T-helper 17 cell (primary cell): ENCODE data around the gene CCNE1. TPM values are rescaled to one million over a fixed set of nuclear protein-coding genes. Genes with fewer than 3 reads are reported as not detected.
A peak's percentile ranks its signal among the peaks of the same experiment; 100 is the strongest.
"Not testable (repeated sequence)": the region's sequence is repeated elsewhere in the genome, so short reads cannot be mapped to it uniquely, and the experiment has no call there.

Experiments used
- ATAC-seq: fragments of 150-1000 bp; cut with Tn5 transposase; 2 replicates; pipeline ENCODE4 v1.10.0; 2021; ENCODE audit warnings: mild to moderate bottlenecking, moderate library complexity
- DNase-seq, 3 donors: peaks; one replicate each; pipeline versions ENCODE4 v3.0.0 to v3.0.0-alpha.2; 2020 to 2021
- H3K9me3 ChIP-seq: one replicate; pipeline ENCODE4 v1.7.0; 2013; ENCODE audit warnings: low read length, mild to moderate bottlenecking; ENCODE audit not compliant: control insufficient read depth, poor library complexity, severe bottlenecking
- H3K27ac Mint-ChIP-seq: one replicate; pipeline ENCODE4 v1.8.0; 2022; ENCODE audit warnings: mild to moderate bottlenecking, moderate library complexity, mixed read lengths
- H3K27me3 Mint-ChIP-seq: one replicate; pipeline ENCODE4 v1.8.0; 2022; ENCODE audit warnings: mixed read lengths
- H3K36me3 Mint-ChIP-seq: one replicate; pipeline ENCODE4 v1.8.0; 2022; ENCODE audit warnings: low read depth, mixed read lengths
- H3K4me1 Mint-ChIP-seq: one replicate; pipeline ENCODE4 v1.8.0; 2022; ENCODE audit warnings: mild to moderate bottlenecking, mixed read lengths
- H3K4me3 Mint-ChIP-seq: one replicate; pipeline ENCODE4 v1.8.0; 2022; ENCODE audit warnings: mild to moderate bottlenecking, moderate library complexity, mixed read lengths
- total RNA-seq, 4 donors: library from RNA in 2 of 4; stranded (reverse) in 2 of 4; gene quantifications; one replicate each; pipeline ENCODE4 v1.2.3 and lab custom pipeline; 2022 to 2026

CCNE1 gene
- total RNA-seq, 2 donors from 2014 or later: 3.8 to 7.4 TPM

GRCh38 chr19:29812080-29812880, 489 bp downstream of the CCNE1 start:
- ATAC-seq: no peak
- Mint-ChIP-seq H3K27me3 (no peaks in the 10 kb centered on the region), H3K4me1 (peaks cover 7% of the 10 kb centered on the region)

GRCh38 chr19:29812881-29813275, 1.1 kb downstream of the CCNE1 start:
- Mint-ChIP-seq H3K36me3 (no peaks in the 10 kb centered on the region), H3K4me3 (peak overlapping the region; percentile 95), H3K27ac (peak overlapping the region; percentile 49), H3K4me1 (peaks cover 7% of the 10 kb centered on the region), H3K27me3 (no peaks in the 10 kb centered on the region)
- no peak for ATAC-seq
- DNase-seq: no peak
- H3K9me3 ChIP-seq: no peaks in the 10 kb centered on the region

More at GRCh38 chr19:29812080-29812880, 489 bp downstream of the CCNE1 start:
- H3K27ac Mint-ChIP-seq: peak overlapping the region; percentile 49
- DNase-seq: peak in 2 of 3 donors; percentile 7 to 19
- H3K4me3 Mint-ChIP-seq: peak overlapping the region; percentile 95
- H3K9me3 ChIP-seq: no peaks in the 10 kb centered on the region
- H3K36me3 Mint-ChIP-seq: no peaks in the 10 kb centered on the region

- Mint-ChIP-seq H3K27ac (peak overlapping the region; percentile 49), H3K36me3 (no peaks in the 10 kb centered on the region), H3K27me3 (no peaks in the 10 kb centered on the region), H3K4me1 (peaks cover 7% of the 10 kb centered on the region), H3K4me3 (peak overlapping the region; percentile 57)
- DNase-seq (no peak), ATAC-seq (no peak)
- H3K9me3 ChIP-seq: no peaks in the 10 kb centered on the region
These were observed 1.9 kb downstream of the CCNE1 start for GRCh38 chr19:29813642-29814041.

- no peaks in the 10 kb centered on the region for H3K27me3 Mint-ChIP-seq
- no peaks in the 10 kb centered on the region for H3K9me3 ChIP-seq
- H3K4me1 Mint-ChIP-seq: peaks cover 7% of the 10 kb centered on the region
- H3K4me3 Mint-ChIP-seq: no peak overlapping the region
- no peak overlapping the region for H3K27ac Mint-ChIP-seq
- no peak for DNase-seq
- ATAC-seq: no peak
- H3K36me3 Mint-ChIP-seq: no peaks in the 10 kb centered on the region
These were observed 3.4 kb downstream of the CCNE1 start for GRCh38 chr19:29815231-29815630.

- no peaks in the 10 kb centered on the region for H3K27me3 Mint-ChIP-seq
- H3K9me3 ChIP-seq: no peaks in the 10 kb centered on the region
- H3K36me3 Mint-ChIP-seq: no peaks in the 10 kb centered on the region
- no peak overlapping the region for H3K27ac Mint-ChIP-seq
- H3K4me3 Mint-ChIP-seq: no peak overlapping the region
- H3K4me1 Mint-ChIP-seq: peaks cover 5% of the 10 kb centered on the region
- DNase-seq: no peak
- ATAC-seq: no peak
These were observed 5.5 kb downstream of the CCNE1 start for GRCh38 chr19:29817316-29817715.

GRCh38 chr19:29819300-29819699, 7.5 kb downstream of the CCNE1 start:
- Mint-ChIP-seq H3K4me1 (no peaks in the 10 kb centered on the region), H3K27me3 (no peaks in the 10 kb centered on the region), H3K36me3 (no peaks in the 10 kb centered on the region), H3K27ac (no peak overlapping the region), H3K4me3 (no peak overlapping the region)
- DNase-seq (no peak), ATAC-seq (no peak)
- no peaks in the 10 kb centered on the region for H3K9me3 ChIP-seq

GRCh38 chr19:29819986-29820385, 8.2 kb downstream of the CCNE1 start:
- Mint-ChIP-seq H3K27me3 (no peaks in the 10 kb centered on the region), H3K4me1 (no peaks in the 10 kb centered on the region), H3K4me3 (no peak overlapping the region), H3K27ac (no peak overlapping the region), H3K36me3 (no peaks in the 10 kb centered on the region)
- no peak for DNase-seq
- no peaks in the 10 kb centered on the region for H3K9me3 ChIP-seq
- no peak for ATAC-seq

GRCh38 chr19:29823581-29824330, 12.0 kb downstream of the CCNE1 start:
- DNase-seq (no peak), ATAC-seq (no peak)
- Mint-ChIP-seq H3K4me1 (no peaks in the 10 kb centered on the region), H3K4me3 (no peak overlapping the region), H3K27ac (no peak overlapping the region), H3K27me3 (no peaks in the 10 kb centered on the region), H3K36me3 (no peaks in the 10 kb centered on the region)
- no peaks in the 10 kb centered on the region for H3K9me3 ChIP-seq

GRCh38 chr19:29825263-29825662, 13.5 kb downstream of the CCNE1 start:
- not testable (repeated sequence) for H3K27me3 Mint-ChIP-seq, H3K4me3 Mint-ChIP-seq

GRCh38 chr19:29831041-29831548, 19.3 kb downstream of the CCNE1 start:
- Mint-ChIP-seq H3K27me3 (no peaks in the 10 kb centered on the region), H3K4me1 (peaks cover 23% of the 10 kb centered on the region), H3K36me3 (peaks cover 3% of the 10 kb centered on the region), H3K27ac (peak overlapping the region; percentile 90), H3K4me3 (peak overlapping the region; percentile 87)
- peak; percentile 98 for ATAC-seq
- H3K9me3 ChIP-seq: no peaks in the 10 kb centered on the region
- peak; percentile 20 to 38 (median 33) for DNase-seq

More at GRCh38 chr19:29825263-29825662, 13.5 kb downstream of the CCNE1 start:
- H3K27ac Mint-ChIP-seq, H3K36me3 Mint-ChIP-seq, ATAC-seq, H3K9me3 ChIP-seq, H3K4me1 Mint-ChIP-seq, DNase-seq: not testable (repeated sequence)

- ATAC-seq: no peak
- H3K4me3 Mint-ChIP-seq: peak overlapping the region; percentile 87
- no peaks in the 10 kb centered on the region for H3K27me3 Mint-ChIP-seq
These were observed 19.9 kb downstream of the CCNE1 start for GRCh38 chr19:29831686-29832085.

GRCh38 chr19:29832801-29833200, 21.0 kb downstream of the CCNE1 start:
- DNase-seq: no peak
- Mint-ChIP-seq H3K27me3 (no peaks in the 10 kb centered on the region), H3K27ac (peak overlapping the region; percentile 62), H3K4me3 (peak overlapping the region; percentile 63), H3K36me3 (peaks cover 3% of the 10 kb centered on the region), H3K4me1 (peaks cover 33% of the 10 kb centered on the region)
- no peak for ATAC-seq
- H3K9me3 ChIP-seq: no peaks in the 10 kb centered on the region

More at GRCh38 chr19:29831686-29832085, 19.9 kb downstream of the CCNE1 start:
- DNase-seq: no peak
- H3K4me1 Mint-ChIP-seq: peaks cover 25% of the 10 kb centered on the region
- peaks cover 3% of the 10 kb centered on the region for H3K36me3 Mint-ChIP-seq
- H3K27ac Mint-ChIP-seq: peak overlapping the region; percentile 90
- no peaks in the 10 kb centered on the region for H3K9me3 ChIP-seq

- Mint-ChIP-seq H3K4me1 (peaks cover 33% of the 10 kb centered on the region), H3K4me3 (peak overlapping the region; percentile 63), H3K27me3 (no peaks in the 10 kb centered on the region), H3K36me3 (peaks cover 3% of the 10 kb centered on the region), H3K27ac (peak overlapping the region; percentile 62)
- no peaks in the 10 kb centered on the region for H3K9me3 ChIP-seq
- ATAC-seq: no peak
- DNase-seq: no peak
These were observed 21.9 kb downstream of the CCNE1 start for GRCh38 chr19:29833614-29834261.
